Mononuclear cell (primary cell): ENCODE data around the gene HTRA3. TPM values are rescaled to one million over a fixed set of nuclear protein-coding genes. Genes with fewer than 3 reads are reported as not detected.

Experiments
- H3K27me3 ChIP-seq: 2 replicates; pipeline ENCODE4 v1.6.0; 2011; ENCODE audit warnings: low read length, control low read depth; ENCODE audit not compliant: insufficient read depth
- H3K4me1 ChIP-seq: 2 replicates; pipeline ENCODE4 v1.5.1; 2011; ENCODE audit warnings: mild to moderate bottlenecking, low read length, control low read depth; ENCODE audit not compliant: insufficient read depth
- H3K4me3 ChIP-seq: 2 replicates; pipeline ENCODE4 v1.5.1; 2011; ENCODE audit warnings: mild to moderate bottlenecking, low read length, moderate library complexity
- H3K9me3 ChIP-seq: 2 replicates; pipeline ENCODE4 v1.5.1; 2011; ENCODE audit warnings: low read depth, mild to moderate bottlenecking, control low read depth, low read length
- total RNA-seq: library from RNA; depleted of rRNA; stranded (reverse); fragments of >200 nt; gene quantifications from one replicate; pipeline ENCODE4 v1.2.3, GENCODE V29; 2012

Gene HTRA3
- total RNA-seq, 1 donor: not detected

DNA sequence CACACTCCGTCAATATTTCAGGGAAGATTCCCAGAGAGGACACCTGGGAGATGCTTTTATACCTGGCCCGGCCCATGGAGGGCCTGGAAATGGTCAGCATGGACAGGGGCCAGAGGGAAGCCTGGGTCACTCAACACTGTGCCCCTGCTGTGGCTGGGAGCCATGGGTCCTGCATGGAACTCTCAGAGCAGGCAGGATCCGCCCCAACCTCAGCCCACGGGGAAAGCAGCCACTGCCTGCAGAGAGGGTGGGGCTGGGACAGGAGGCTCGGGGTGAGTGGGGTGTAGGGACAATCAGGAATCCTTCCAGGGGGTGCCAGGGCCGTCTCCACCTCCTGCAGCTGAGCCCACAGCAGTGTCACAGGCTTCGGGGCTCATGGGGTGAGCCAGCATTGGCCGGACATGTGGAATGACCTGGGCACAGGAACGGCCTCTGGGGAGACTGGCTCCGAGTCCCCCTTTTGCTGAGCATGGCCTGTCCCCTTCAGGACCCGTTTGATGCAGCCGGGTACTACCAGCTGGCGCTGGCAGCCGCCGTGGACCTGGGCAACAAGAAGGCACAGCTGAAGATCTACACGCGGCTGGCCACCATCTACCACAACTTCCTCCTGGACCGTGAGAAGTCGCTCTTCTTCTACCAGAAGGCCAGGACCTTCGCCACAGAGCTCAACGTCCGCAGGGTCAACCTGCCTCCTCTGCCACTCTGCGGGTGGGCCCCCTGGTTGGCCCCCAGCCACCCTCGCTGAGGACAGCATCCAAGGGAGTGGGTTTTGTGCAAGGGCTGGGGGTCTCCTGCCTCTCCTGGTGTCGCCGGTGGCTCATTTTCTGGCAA, 29.1 kb upstream of the HTRA3 start:
- Histone ChIP-seq H3K4me1 (peaks cover 10% of the 10 kb centered on the region), H3K4me3 (no peak overlapping the region), H3K9me3 (no peaks in the 10 kb centered on the region), H3K27me3 (no peaks in the 10 kb centered on the region)

DNA sequence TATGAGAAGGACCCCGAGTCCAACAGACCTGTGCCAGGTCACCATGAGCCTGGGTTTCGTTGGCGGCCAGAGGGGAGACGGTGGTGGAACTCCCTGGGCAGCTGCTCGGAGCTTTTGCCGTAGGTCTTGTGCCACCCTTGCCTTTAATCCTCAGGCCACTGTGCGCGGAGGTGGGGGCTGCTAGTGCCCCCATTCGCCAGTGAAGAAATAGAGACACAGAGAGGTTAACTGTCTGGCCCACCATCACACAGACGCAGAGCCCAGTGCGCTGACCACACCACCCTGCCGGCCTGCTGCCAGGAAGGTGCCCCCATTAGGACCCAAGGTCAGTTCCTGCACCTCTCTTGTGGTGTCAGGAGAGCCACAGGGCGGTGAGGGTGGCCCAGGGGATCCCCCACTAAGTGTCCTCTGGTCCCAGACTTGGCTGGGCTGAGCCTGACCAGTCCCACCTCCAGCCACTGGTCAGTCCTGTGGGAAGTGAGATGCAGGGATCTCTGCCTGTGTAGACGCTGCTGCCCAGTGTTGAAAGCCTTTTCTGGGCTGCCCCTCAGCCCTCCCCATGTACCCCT, 28.3 kb upstream of the HTRA3 start:
- no peaks in the 10 kb centered on the region for H3K9me3 ChIP-seq
- H3K27me3 ChIP-seq: no peaks in the 10 kb centered on the region
- peaks cover 10% of the 10 kb centered on the region for H3K4me1 ChIP-seq

GRCh38 chr4:8241895-8242696, 27.5 kb upstream of the HTRA3 start:
- H3K4me3 ChIP-seq: no peak overlapping the region

More for the DNA sequence above, 28.3 kb upstream of the HTRA3 start:
- H3K4me3 ChIP-seq: no peak overlapping the region

DNA sequence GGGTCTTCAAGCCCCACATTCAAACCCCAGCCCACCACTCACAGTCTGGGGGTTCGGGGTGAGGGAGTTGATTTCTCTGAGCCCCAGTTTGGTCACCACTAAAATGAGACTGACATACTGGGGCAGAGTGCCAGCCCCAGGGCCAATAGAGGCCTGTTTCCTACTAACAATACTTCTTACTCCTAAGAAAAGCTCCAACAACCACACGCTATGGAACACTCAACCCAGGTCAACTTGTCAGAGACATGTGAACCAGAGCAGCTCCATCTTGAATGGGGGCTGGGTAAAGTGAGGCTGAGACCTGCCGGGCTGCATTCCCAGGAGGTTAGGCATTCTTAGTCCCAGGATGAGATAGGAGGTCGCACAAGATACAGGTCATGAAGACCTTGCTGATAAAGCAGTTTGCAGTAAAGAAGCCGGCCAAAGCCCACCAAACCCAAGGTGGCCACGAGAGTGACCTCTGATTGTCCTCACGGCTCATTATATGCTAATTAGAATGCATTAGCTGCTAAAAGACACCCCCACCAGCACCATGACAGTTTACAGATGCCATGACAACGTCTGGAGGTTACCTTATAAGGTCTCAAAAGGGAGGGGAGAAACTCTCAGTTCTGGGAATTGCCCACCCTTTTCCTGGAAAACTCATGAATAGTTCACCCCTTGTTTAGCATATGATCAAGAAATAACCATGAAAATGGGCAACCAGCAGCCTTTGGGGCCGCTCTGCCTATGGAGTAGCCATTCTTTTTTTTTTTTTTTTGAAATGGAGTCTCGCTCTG, 26.6 kb upstream of the HTRA3 start:
- H3K27me3 ChIP-seq: no peaks in the 10 kb centered on the region
- no peaks in the 10 kb centered on the region for H3K9me3 ChIP-seq
- H3K4me1 ChIP-seq: peaks cover 10% of the 10 kb centered on the region
- no peak overlapping the region for H3K4me3 ChIP-seq

More at GRCh38 chr4:8241895-8242696, 27.5 kb upstream of the HTRA3 start:
- Histone ChIP-seq H3K4me1 (peaks cover 10% of the 10 kb centered on the region), H3K9me3 (no peaks in the 10 kb centered on the region), H3K27me3 (no peaks in the 10 kb centered on the region)

- no peak overlapping the region for H3K4me3 ChIP-seq
- peaks cover 10% of the 10 kb centered on the region for H3K4me1 ChIP-seq
- H3K9me3 ChIP-seq: no peaks in the 10 kb centered on the region
These were observed 25.4 kb upstream of the HTRA3 start for GRCh38 chr4:8244001-8244757.

DNA sequence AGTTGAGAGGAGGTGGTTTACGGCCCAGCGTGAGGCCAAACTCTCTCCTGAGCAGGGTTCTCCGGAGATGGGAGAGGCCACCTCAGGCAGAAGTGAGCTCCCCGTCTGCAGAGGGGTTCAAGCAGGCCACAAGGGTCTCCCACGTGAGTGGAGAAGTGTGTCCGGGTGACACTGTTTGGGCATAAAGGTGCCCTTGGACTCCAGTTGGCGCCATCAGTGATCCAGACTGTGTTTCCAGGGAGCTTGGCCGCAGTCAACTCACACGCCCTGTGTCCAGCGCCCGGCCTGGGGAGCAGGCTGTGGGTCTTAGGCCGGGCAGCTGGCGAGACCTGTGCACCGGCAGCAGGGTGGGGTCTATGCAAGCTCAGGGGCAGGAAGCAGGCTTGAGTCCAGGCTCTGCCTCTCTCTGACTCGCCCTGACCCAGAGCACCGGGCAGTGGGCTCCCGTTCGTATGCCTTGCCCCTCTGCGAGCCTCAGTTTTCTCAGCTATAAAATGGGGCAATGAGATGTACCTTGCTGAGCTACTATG, 24.6 kb upstream of the HTRA3 start:
- Histone ChIP-seq H3K4me1 (peaks cover 10% of the 10 kb centered on the region), H3K4me3 (no peak overlapping the region), H3K9me3 (no peaks in the 10 kb centered on the region), H3K27me3 (no peaks in the 10 kb centered on the region)

More at GRCh38 chr4:8244001-8244757, 25.4 kb upstream of the HTRA3 start:
- no peaks in the 10 kb centered on the region for H3K27me3 ChIP-seq

- Histone ChIP-seq H3K9me3 (no peaks in the 10 kb centered on the region), H3K27me3 (no peaks in the 10 kb centered on the region), H3K4me1 (peaks cover 10% of the 10 kb centered on the region), H3K4me3 (no peak overlapping the region)
These were observed 23.4 kb upstream of the HTRA3 start for GRCh38 chr4:8245884-8246833.

GRCh38 chr4:8247047-8247930, 22.3 kb upstream of the HTRA3 start:
- Histone ChIP-seq H3K9me3 (no peaks in the 10 kb centered on the region), H3K27me3 (no peaks in the 10 kb centered on the region), H3K4me3 (no peak overlapping the region), H3K4me1 (peaks cover 5% of the 10 kb centered on the region)

- no peaks in the 10 kb centered on the region for H3K4me1 ChIP-seq
- no peaks in the 10 kb centered on the region for H3K9me3 ChIP-seq
- no peak overlapping the region for H3K4me3 ChIP-seq
- H3K27me3 ChIP-seq: no peaks in the 10 kb centered on the region
These were observed 21.5 kb upstream of the HTRA3 start for GRCh38 chr4:8248091-8248490.

DNA sequence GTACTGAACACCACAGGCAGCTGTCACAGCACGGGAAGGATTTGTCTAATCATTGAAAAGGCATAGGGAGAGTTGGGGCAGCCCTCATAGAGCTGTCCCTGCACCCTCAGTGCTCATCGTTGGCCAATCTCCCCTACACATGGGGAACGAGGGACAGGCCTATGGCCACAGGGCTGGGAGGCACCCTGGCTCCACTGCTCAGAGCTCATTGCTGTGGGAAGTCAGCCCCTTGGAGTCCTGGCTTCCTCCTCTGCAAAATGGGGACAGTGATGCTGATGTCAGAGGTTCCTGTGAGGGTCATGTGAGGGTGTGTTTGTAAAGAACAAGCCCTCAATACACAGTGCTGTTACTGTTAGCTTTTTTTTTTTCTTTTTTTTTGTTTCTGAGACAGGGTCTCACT, 19.3 kb upstream of the HTRA3 start:
- Histone ChIP-seq H3K4me1 (no peaks in the 10 kb centered on the region), H3K9me3 (no peaks in the 10 kb centered on the region), H3K27me3 (no peaks in the 10 kb centered on the region), H3K4me3 (no peak overlapping the region)

DNA sequence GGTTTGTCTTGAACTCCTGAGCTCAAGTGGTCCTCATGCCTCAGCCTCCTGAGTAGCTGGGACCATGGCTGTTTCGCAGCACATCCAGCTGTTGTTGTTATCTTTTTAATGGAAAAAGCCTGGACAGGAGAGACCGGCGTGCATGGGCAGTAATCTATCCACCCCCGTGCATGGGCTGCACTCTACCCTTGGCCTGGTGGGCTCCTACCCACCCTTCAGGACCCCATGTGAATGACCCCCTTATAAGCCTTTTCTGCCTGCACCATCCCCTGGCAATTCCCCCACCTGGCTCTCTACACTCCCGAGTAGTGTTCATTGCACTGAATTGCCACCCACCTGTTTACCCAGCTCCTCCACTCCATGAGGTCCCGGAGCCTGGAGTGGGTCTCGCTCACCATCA, 18.9 kb upstream of the HTRA3 start:
- H3K4me1 ChIP-seq: no peaks in the 10 kb centered on the region
- H3K4me3 ChIP-seq: no peak overlapping the region
- H3K9me3 ChIP-seq: no peaks in the 10 kb centered on the region
- no peaks in the 10 kb centered on the region for H3K27me3 ChIP-seq

DNA sequence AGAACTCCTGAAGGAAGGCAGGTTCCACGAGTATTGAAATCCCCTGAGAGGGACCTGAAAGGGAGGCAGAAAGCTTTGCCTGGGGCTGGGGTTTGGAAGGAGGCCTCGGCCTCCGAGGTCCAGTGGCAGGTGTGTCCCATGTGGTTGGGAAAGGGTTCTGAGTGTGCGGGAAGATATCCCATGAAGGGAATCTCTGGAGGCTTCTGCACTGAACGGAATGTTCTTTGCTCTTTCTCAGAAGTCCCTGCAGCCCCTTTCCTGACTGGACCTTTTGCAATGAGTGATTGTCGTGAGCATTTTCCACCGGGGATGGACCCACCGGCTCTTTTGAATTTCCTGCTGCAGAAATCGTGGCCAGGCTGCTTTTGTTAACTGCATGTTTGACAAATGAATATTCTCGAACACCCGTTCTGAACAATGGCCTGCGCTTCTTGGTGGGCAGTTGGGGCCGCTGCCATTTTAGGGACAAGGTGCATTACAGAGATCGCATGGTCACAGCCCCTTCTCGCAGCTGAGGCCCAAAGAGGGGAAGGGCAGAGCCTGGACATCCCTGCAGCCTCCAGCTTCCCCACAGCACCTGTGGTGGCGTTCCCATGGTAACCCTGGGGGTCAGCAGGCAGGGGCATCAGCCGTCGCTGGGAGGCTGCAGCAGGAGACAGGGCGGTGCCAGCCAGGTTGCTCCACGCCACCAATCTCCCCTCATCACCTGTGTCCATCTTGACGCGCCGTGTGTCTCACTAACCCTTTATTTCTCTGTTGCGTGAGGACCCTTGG, 18.3 kb upstream of the HTRA3 start:
- Histone ChIP-seq H3K4me3 (no peak overlapping the region), H3K9me3 (no peaks in the 10 kb centered on the region), H3K27me3 (no peaks in the 10 kb centered on the region), H3K4me1 (no peaks in the 10 kb centered on the region)
